Neural progenitor cell (in vitro differentiated cells): ENCODE measurements around the gene ZNF567. TPM values are rescaled to one million over a fixed set of nuclear protein-coding genes. Genes with fewer than 3 reads are reported as not detected.
"Not testable (repeated sequence)": the region's sequence is repeated elsewhere in the genome, so short reads cannot be mapped to it uniquely, and the experiment has no call there.

ENCODE experiments used
- DNase-seq: peaks from one replicate; pipeline ENCODE4 v3.0.0-alpha.2; 2016; ENCODE audit warnings: low spot score
- H2AFZ ChIP-seq: fragments of 200-600 bp; sonication (generic); replicated peaks from 2 replicates; pipeline ENCODE4 v1.6.1; 2016; ENCODE audit warnings: antibody characterized with exemption
- H3F3A ChIP-seq: fragments of 200-600 bp; sonication (generic); 2 replicates; pipeline ENCODE4 v1.6.1; 2016; ENCODE audit warnings: antibody characterized with exemption, low read depth
- H3K27ac ChIP-seq: fragments of 200-600 bp; sonication (generic); 2 replicates; pipeline ENCODE4 v1.5.1; 2016; ENCODE audit warnings: mild to moderate bottlenecking
- H3K27me3 ChIP-seq: fragments of 200-600 bp; sonication (generic); 2 replicates; pipeline ENCODE4 v1.6.1; 2016; ENCODE audit warnings: mild to moderate bottlenecking, moderate library complexity
- H3K36me3 ChIP-seq: fragments of 200-600 bp; sonication (generic); 2 replicates; pipeline ENCODE4 v1.5.1; 2016
- H3K4me1 ChIP-seq: fragments of 200-600 bp; sonication (generic); 2 replicates; pipeline ENCODE4 v1.6.1; 2016; ENCODE audit warnings: mixed run types
- H3K4me2 ChIP-seq: fragments of 200-600 bp; sonication (generic); 2 replicates; pipeline ENCODE4 v1.6.1; 2016
- H3K4me3 ChIP-seq: fragments of 200-600 bp; sonication (generic); 2 replicates; pipeline ENCODE4 v1.5.1; 2016
- H3K79me2 ChIP-seq: fragments of 200-600 bp; sonication (generic); 2 replicates; pipeline ENCODE4 v1.6.1; 2016; ENCODE audit warnings: low read depth
- H3K9ac ChIP-seq: fragments of 200-600 bp; sonication (generic); 2 replicates; pipeline ENCODE4 v1.6.1; 2016
- H3K9me3 ChIP-seq: fragments of 200-600 bp; sonication (generic); 2 replicates; pipeline ENCODE4 v1.5.1; 2016; ENCODE audit warnings: low read depth
- H4K20me1 ChIP-seq: fragments of 200-600 bp; sonication (generic); 2 replicates; pipeline ENCODE4 v1.6.1; 2016; ENCODE audit warnings: low read depth
- H3K27ac Mint-ChIP-seq: 3 replicates; pipeline ENCODE4 v1.8.0; 2021; ENCODE audit warnings: mixed read lengths
- H3K27me3 Mint-ChIP-seq: 2 replicates; pipeline ENCODE4 v1.8.0; 2022; ENCODE audit warnings: low read depth, mild to moderate bottlenecking, inconsistent platforms, moderate library complexity, mixed read lengths; ENCODE audit not compliant: insufficient read depth
- H3K36me3 Mint-ChIP-seq: 3 replicates; pipeline ENCODE4 v1.8.0; 2021; ENCODE audit warnings: mixed read lengths
- H3K4me1 Mint-ChIP-seq: 3 replicates; pipeline ENCODE4 v1.8.0; 2021; ENCODE audit warnings: mixed read lengths
- H3K4me3 Mint-ChIP-seq: 3 replicates; pipeline ENCODE4 v1.8.0; 2021; ENCODE audit warnings: mild to moderate bottlenecking, moderate library complexity, mixed read lengths
- H3K9me3 Mint-ChIP-seq: 3 replicates; pipeline ENCODE4 v1.8.0; 2020; ENCODE audit warnings: mixed read lengths
- CTCF ChIP-seq: fragments of 200-600 bp; sonication (generic); IDR thresholded peaks from 2 replicates; pipeline ENCODE4 v1.5.1; 2017; ENCODE audit warnings: antibody characterized with exemption, mild to moderate bottlenecking
- EZH2 ChIP-seq: fragments of 200-600 bp; sonication (generic); IDR thresholded peaks from 2 replicates; pipeline ENCODE4 v1.6.1; 2017; ENCODE audit warnings: antibody characterized with exemption, mild to moderate bottlenecking, moderate library complexity
- EZH2phosphoT487 ChIP-seq: fragments of 200-600 bp; sonication (generic); IDR thresholded peaks from 2 replicates; pipeline ENCODE4 v1.6.1; 2017; ENCODE audit warnings: antibody characterized with exemption
- total RNA-seq: library from RNA; depleted of rRNA; stranded (reverse); fragments of >200 nt; gene quantifications from 2 replicates; pipeline ENCODE4 v1.2.3, GENCODE V29; 2015; ENCODE audit warnings: low replicate concordance

The ZNF567 gene
- total RNA-seq, 1 donor from 2014 or later = 27.7 TPM

- Mint-ChIP-seq H3K27ac (no peak overlapping the region), H3K4me3 (no peak overlapping the region), H3K9me3 (peaks cover 87% of the 10 kb centered on the region), H3K36me3 (peaks cover 70% of the 10 kb centered on the region), H3K27me3 (no peaks in the 10 kb centered on the region), H3K4me1 (no peaks in the 10 kb centered on the region)
- Histone ChIP-seq H3F3A (no peaks in the 10 kb centered on the region), H3K79me2 (peaks cover 89% of the 10 kb centered on the region), H2AFZ (no peak overlapping the region), H3K4me3 (no peak overlapping the region), H3K27ac (no peak overlapping the region), H3K9ac (no peak overlapping the region), H3K36me3 (peaks cover 39% of the 10 kb centered on the region), H3K27me3 (no peaks in the 10 kb centered on the region), H3K9me3 (peaks cover 70% of the 10 kb centered on the region), H4K20me1 (no peaks in the 10 kb centered on the region), H3K4me2 (no peak overlapping the region), H3K4me1 (no peaks in the 10 kb centered on the region)
- DNase-seq = no peak
- no peak for TF ChIP-seq EZH2
Measured at GRCh38 chr19:36707134-36707533, 19.7 kb downstream of the ZNF567 start.

GRCh38 chr19:36709423-36709822, 22.0 kb downstream of the ZNF567 start:
- H3K4me1 Mint-ChIP-seq = no peaks in the 10 kb centered on the region
- H3K4me3 Mint-ChIP-seq = no peak overlapping the region
- H2AFZ ChIP-seq = no peak overlapping the region
- peaks cover 79% of the 10 kb centered on the region for H3K9me3 ChIP-seq
- H3K79me2 ChIP-seq = peaks cover 81% of the 10 kb centered on the region
- no peak for TF ChIP-seq CTCF
- TF ChIP-seq EZH2 = no peak
- TF ChIP-seq EZH2phosphoT487 = no peak
- no peak overlapping the region for H3K27ac ChIP-seq
- H3K36me3 Mint-ChIP-seq = peaks cover 77% of the 10 kb centered on the region
- H3K9me3 Mint-ChIP-seq = peaks cover 93% of the 10 kb centered on the region
- H3K4me1 ChIP-seq = no peaks in the 10 kb centered on the region
- no peak overlapping the region for H3K4me2 ChIP-seq
- DNase-seq = no peak
- no peak overlapping the region for H3K27ac Mint-ChIP-seq
- no peaks in the 10 kb centered on the region for H3F3A ChIP-seq
- H3K27me3 ChIP-seq = no peaks in the 10 kb centered on the region
- no peak overlapping the region for H3K4me3 ChIP-seq
- H3K36me3 ChIP-seq = peaks cover 62% of the 10 kb centered on the region
- H3K9ac ChIP-seq = no peak overlapping the region
- no peaks in the 10 kb centered on the region for H4K20me1 ChIP-seq
- no peaks in the 10 kb centered on the region for H3K27me3 Mint-ChIP-seq

GRCh38 chr19:36719687-36720556, 32.5 kb downstream of the ZNF567 start:
- Histone ChIP-seq H3K4me1 (no peaks in the 10 kb centered on the region), H3K4me2 (no peak overlapping the region), H3K27me3 (no peaks in the 10 kb centered on the region), H2AFZ (no peak overlapping the region), H3K79me2 (no peaks in the 10 kb centered on the region), H3K27ac (no peak overlapping the region), H3K9me3 (peaks cover 75% of the 10 kb centered on the region), H3K4me3 (no peak overlapping the region), H3F3A (peaks cover 7% of the 10 kb centered on the region), H3K9ac (no peak overlapping the region), H4K20me1 (no peaks in the 10 kb centered on the region), H3K36me3 (peaks cover 59% of the 10 kb centered on the region)
- no peak for TF ChIP-seq EZH2phosphoT487
- TF ChIP-seq EZH2 = no peak
- TF ChIP-seq CTCF = no peak
- peaks cover under 1% of the 10 kb centered on the region for H3K27me3 Mint-ChIP-seq
- no peak overlapping the region for H3K4me3 Mint-ChIP-seq
- no peaks in the 10 kb centered on the region for H3K4me1 Mint-ChIP-seq
- DNase-seq = no peak
- H3K27ac Mint-ChIP-seq = no peak overlapping the region
- H3K36me3 Mint-ChIP-seq = peaks cover 63% of the 10 kb centered on the region
- peaks cover 74% of the 10 kb centered on the region for H3K9me3 Mint-ChIP-seq

- not testable (repeated sequence) for H3K4me3 Mint-ChIP-seq, H3K27ac ChIP-seq, H3K4me1 Mint-ChIP-seq, H3F3A ChIP-seq, H2AFZ ChIP-seq, H3K27me3 ChIP-seq, H4K20me1 ChIP-seq, H3K27me3 Mint-ChIP-seq, H3K4me1 ChIP-seq, H3K27ac Mint-ChIP-seq, H3K79me2 ChIP-seq, H3K4me3 ChIP-seq, H3K36me3 ChIP-seq, H3K9ac ChIP-seq, DNase-seq, H3K4me2 ChIP-seq
- H3K9me3 ChIP-seq = peaks cover 26% of the 10 kb centered on the region
- peaks cover 82% of the 10 kb centered on the region for H3K9me3 Mint-ChIP-seq
- H3K36me3 Mint-ChIP-seq = peaks cover 21% of the 10 kb centered on the region
Measured at GRCh38 chr19:36736166-36736565, 48.8 kb downstream of the ZNF567 start.
